H1 (cell line): ENCODE results near the gene MRPS9. TPM values are rescaled to one million over a fixed set of nuclear protein-coding genes. Genes with fewer than 3 reads are reported as not detected.
A peak's percentile ranks its signal among the peaks of the same experiment; 100 is the strongest.

Experiments used
- CTCF ChIA-PET: fragments of 300-600 bp; sonication (Branson Sonifier 250); formaldehyde crosslinking; loops from one replicate; lab custom pipeline; 2021; ENCODE audit not compliant: partially characterized antibody; lab: Charles Lee
- POLR2A ChIA-PET: fragments of 300-600 bp; sonication (Branson Sonifier 250); formaldehyde crosslinking; loops from one replicate; lab custom pipeline; 2021; ENCODE audit warnings: inconsistent platforms; ENCODE audit not compliant: partially characterized antibody; lab: Charles Lee
- DNase-seq, 2 experiments: peaks; one replicate each; pipeline versions ENCODE4 v3.0.0 to v3.0.0-alpha.2; 2010 to 2022; ENCODE audit warnings: low spot score in 2 of 2, low read depth in 1 of 2, mixed read lengths in 1 of 2
- FAIRE-seq: peaks from 2 replicates; lab custom pipeline; 2011; peaks lifted over from hg19 to GRCh38; lab: Jason Lieb, UNC
- H2AFZ ChIP-seq: 2 replicates; pipeline ENCODE4 v1.8.1; 2012; ENCODE audit warnings: low read length, inconsistent platforms
- H2AK5ac ChIP-seq: 2 replicates; pipeline ENCODE4 v1.6.1; 2013; ENCODE audit warnings: low read depth, low read length
- H2BK120ac ChIP-seq: replicated peaks from 2 replicates; pipeline ENCODE3; 2013; ENCODE audit warnings: low read depth, low read length, inconsistent platforms
- H2BK12ac ChIP-seq: 2 replicates; pipeline ENCODE4 v1.6.1; 2013; ENCODE audit warnings: low read depth, low read length
- H2BK15ac ChIP-seq: 2 replicates; pipeline ENCODE4 v1.6.1; 2013; ENCODE audit warnings: low read length
- H2BK20ac ChIP-seq: 2 replicates; pipeline ENCODE4 v1.6.1; 2013; ENCODE audit warnings: low read length
- H2BK5ac ChIP-seq: 2 replicates; pipeline ENCODE4 v1.6.1; 2013; ENCODE audit warnings: low read depth, low read length
- H3K14ac ChIP-seq: 2 replicates; pipeline ENCODE4 v1.6.1; 2013; ENCODE audit warnings: inconsistent platforms; ENCODE audit not compliant: insufficient read length
- H3K18ac ChIP-seq: 2 replicates; pipeline ENCODE4 v1.6.1; 2013; ENCODE audit warnings: low read length; ENCODE audit errors: extremely low read depth
- H3K23ac ChIP-seq: 2 replicates; pipeline ENCODE4 v1.6.1; 2013; ENCODE audit warnings: inconsistent platforms; ENCODE audit not compliant: insufficient read length
- H3K23me2 ChIP-seq: 2 replicates; pipeline ENCODE4 v1.6.1; 2013; ENCODE audit warnings: low read depth, low read length
- H3K27ac ChIP-seq: 2 replicates; pipeline ENCODE4 v1.6.1; 2011; ENCODE audit warnings: low read depth, low read length, inconsistent platforms
- H3K27me3 ChIP-seq, 4 experiments: replicated peaks in 1 of 4; 1 replicate in 1 of 4; 2 replicates in 3 of 4; pipeline versions ENCODE4 v1.6.1 to v1.8.1; 2011 to 2013; ENCODE audit warnings: low read length in 3 of 4, mild to moderate bottlenecking in 3 of 4, inconsistent platforms in 2 of 4, mixed read lengths in 2 of 4, moderate library complexity in 1 of 4; ENCODE audit not compliant: control insufficient read depth in 3 of 4, insufficient read depth in 3 of 4; ENCODE audit errors: extremely low read depth in 1 of 4
- H3K36me3 ChIP-seq, 4 experiments: 2 replicates each; pipeline versions ENCODE4 v1.6.1 to v1.8.1; 2011 to 2013; ENCODE audit warnings: mild to moderate bottlenecking in 4 of 4, low read length in 3 of 4, moderate library complexity in 2 of 4, control low read depth in 1 of 4, inconsistent platforms in 1 of 4; ENCODE audit not compliant: insufficient read depth in 4 of 4, control insufficient read depth in 2 of 4
- H3K4ac ChIP-seq: replicated peaks from 2 replicates; pipeline ENCODE3; 2013; ENCODE audit warnings: low read length, low read depth, mixed read lengths, inconsistent platforms; ENCODE audit not compliant: insufficient read length
- H3K4me1 ChIP-seq, 4 experiments: replicated peaks in 1 of 4; 1 replicate in 1 of 4; 2 replicates in 3 of 4; pipeline versions ENCODE4 v1.6.1 to v1.8.1; 2011 to 2013; ENCODE audit warnings: low read length in 3 of 4, inconsistent platforms in 2 of 4, mixed read lengths in 1 of 4; ENCODE audit not compliant: insufficient read depth in 4 of 4, control insufficient read depth in 3 of 4
- H3K4me2 ChIP-seq, 2 experiments: 2 replicates each; pipeline versions ENCODE4 v1.6.1 to v1.8.1; 2011 to 2013; ENCODE audit warnings: low read depth in 2 of 2, low read length in 2 of 2, control low read depth in 1 of 2, inconsistent platforms in 1 of 2, mild to moderate bottlenecking in 1 of 2; ENCODE audit not compliant: insufficient read depth in 1 of 2
- H3K4me3 ChIP-seq, 4 experiments: fragments of 200-600, 300-600 bp in 1 of 4; sonication (generic), shearing (Covaris generic), sonication (Bioruptor Twin) in 1 of 4; 2 replicates each; pipeline versions ENCODE4 v1.5.1 to v1.8.1; 2011 to 2016; ENCODE audit warnings: low read length in 4 of 4, low read depth in 3 of 4, control low read depth in 2 of 4, inconsistent platforms in 2 of 4, mild to moderate bottlenecking in 2 of 4, mixed read lengths in 1 of 4, moderate library complexity in 1 of 4; ENCODE audit not compliant: insufficient read depth in 2 of 4; ENCODE audit errors: extremely low read depth in 1 of 4
- H3K56ac ChIP-seq: replicated peaks from 2 replicates; pipeline ENCODE3; 2013; ENCODE audit warnings: low read depth, mild to moderate bottlenecking, mixed read lengths, low read length, inconsistent platforms; ENCODE audit not compliant: insufficient read length
- H3K79me1 ChIP-seq: 2 replicates; pipeline ENCODE4 v1.6.1; 2013; ENCODE audit warnings: low read depth, low read length, control low read depth
- H3K79me2 ChIP-seq, 2 experiments: 2 replicates each; pipeline versions ENCODE4 v1.6.1 to v1.8.1; 2012 to 2013; ENCODE audit warnings: low read length in 2 of 2, mild to moderate bottlenecking in 2 of 2, inconsistent platforms in 1 of 2; ENCODE audit not compliant: insufficient read depth in 2 of 2, control insufficient read depth in 1 of 2
- H3K9ac ChIP-seq, 4 experiments: replicated peaks in 1 of 4; 1 replicate in 1 of 4; 2 replicates in 3 of 4; pipeline versions ENCODE4 v1.6.1 to v1.8.1; 2011 to 2013; ENCODE audit warnings: low read depth in 3 of 4, low read length in 3 of 4, control low read depth in 2 of 4, mild to moderate bottlenecking in 2 of 4, moderate library complexity in 2 of 4, inconsistent platforms in 1 of 4; ENCODE audit errors: extremely low read depth in 1 of 4
- H3K9me3 ChIP-seq, 2 experiments: 2 replicates each; pipeline versions ENCODE4 v1.6.1 to v1.8.1; 2012 to 2013; ENCODE audit warnings: mild to moderate bottlenecking in 2 of 2, moderate library complexity in 2 of 2, control low read depth in 1 of 2, inconsistent platforms in 1 of 2, low read depth in 1 of 2, low read length in 1 of 2, mixed read lengths in 1 of 2; ENCODE audit not compliant: insufficient read depth in 2 of 2
- H4K20me1 ChIP-seq, 2 experiments: replicated peaks in 1 of 2; 2 replicates each; pipeline versions ENCODE3 to v1.8.1; 2011 to 2013; ENCODE audit warnings: inconsistent platforms in 2 of 2, low read length in 2 of 2, mild to moderate bottlenecking in 1 of 2; ENCODE audit not compliant: insufficient read depth in 2 of 2, control insufficient read depth in 1 of 2
- H4K5ac ChIP-seq: 2 replicates; pipeline ENCODE4 v1.6.1; 2013; ENCODE audit warnings: low read length, low read depth, mixed read lengths, inconsistent platforms; ENCODE audit not compliant: insufficient read length
- H4K8ac ChIP-seq: 2 replicates; pipeline ENCODE4 v1.8.0; 2013; ENCODE audit warnings: mild to moderate bottlenecking, moderate library complexity, low read length, inconsistent platforms; ENCODE audit not compliant: insufficient read depth; ENCODE audit errors: extremely low read depth
- H4K91ac ChIP-seq: replicated peaks from 2 replicates; pipeline ENCODE3; 2013; ENCODE audit warnings: low read length, mixed read lengths, inconsistent platforms; ENCODE audit not compliant: insufficient read length
- BACH1 ChIP-seq: IDR thresholded peaks from 2 replicates; pipeline ENCODE4 v1.6.1; 2012; ENCODE audit warnings: low read length, improper control_type of control experiment
- CTBP2 ChIP-seq: IDR thresholded peaks from 2 replicates; pipeline ENCODE4 v1.7.0; 2011; ENCODE audit warnings: borderline replicate concordance, mild to moderate bottlenecking, moderate library complexity, mixed read lengths, low read length; ENCODE audit not compliant: insufficient read depth, insufficient read length
- POU5F1 ChIP-seq: IDR thresholded peaks from 2 replicates; pipeline ENCODE4 v1.6.1; 2011; ENCODE audit warnings: low read depth, mild to moderate bottlenecking, low read length, moderate library complexity
- SIN3A ChIP-seq, 2 experiments: IDR thresholded peaks in 1 of 2; conservative IDR thresholded peaks in 1 of 2; 2 replicates each; pipeline ENCODE4 v1.6.1; 2011 to 2012; ENCODE audit warnings: low read length in 2 of 2, improper control_type of control experiment in 1 of 2, low read depth in 1 of 2, mild to moderate bottlenecking in 1 of 2
- TAF7 ChIP-seq: optimal IDR thresholded peaks from 2 replicates; pipeline ENCODE3; 2011; ENCODE audit warnings: low read depth, mild to moderate bottlenecking, inconsistent platforms, low read length, moderate library complexity, borderline replicate concordance
- WGBS, 2 experiments: shearing (Covaris generic) in 1 of 2; methylation state at CpG; one replicate each; pipeline versions ENCODE4 v1.1.6 to v1.1.7; 2013 to 2015; ENCODE audit warnings: low lambda C conversion rate in 2 of 2, mixed read lengths in 2 of 2, inconsistent platforms in 1 of 2, low coverage in 1 of 2, missing lambda C conversion rate in 1 of 2; ENCODE audit not compliant: insufficient replicate concordance in 2 of 2, insufficient coverage in 1 of 2, insufficient read length in 1 of 2; ENCODE audit errors: extremely low coverage in 1 of 2, missing lambda C conversion rate in 1 of 2; 5-methylcytosine and 5-hydroxymethylcytosine counted together
- polyA plus RNA-seq, 7 experiments: library from polyadenylated mRNA; depleted of rRNA in 3 of 7; stranded (reverse) in 5 of 7; unstranded in 2 of 7; fragments of >200 nt in 5 of 7; fragments of 200-250 nt in 2 of 7; gene quantifications; 1 replicate in 5 of 7; 2 replicates in 1 of 7; 4 replicates in 1 of 7; pipeline versions ENCODE4 v1.2.1 to v1.2.3, GENCODE V29; 2011 to 2013; ENCODE audit warnings: missing spikeins in 2 of 7, mixed read lengths in 2 of 7
- total RNA-seq: library from RNA; stranded (reverse); fragmentation: NEBNext Ultra II Directional; extraction: Animal tissue kit (Norgen Biotek cat#: 25700); gene quantifications from 2 replicates; pipeline ENCODE4 v1.2.1, GENCODE V29; 2021

MRPS9 gene
- total and polyA plus RNA-seq, 2 of the 8 experiments (the other 6 are each of a cell fraction or from before 2014, with no cell fraction given) = 36.2 to 71.0 TPM

- H3K27me3 ChIP-seq = no peaks in the 10 kb centered on the region
- H3K23ac ChIP-seq = no peak overlapping the region
- TF ChIP-seq CTBP2 (peak; percentile 54), BACH1 (0 out of 2 replicates have a peak, but pooled peaks have one; percentile 12), POU5F1 (no peak), TAF7 (no peak), SIN3A (conservative IDR thresholded peaks at IDR 0.05 in 1 of 2, IDR thresholded peaks at IDR 0.05 in 1 of 2; ENCODE audit: low read depth in 1 of 2, low read length in 2 of 2) (0 out of 4 replicates have a peak, but pooled peaks of 1 of the 2 experiments have one; percentile 38)
- no peaks in the 10 kb centered on the region for H3K23me2 ChIP-seq
- H3K9ac ChIP-seq = 0 out of 7 replicates have a peak overlapping the region, but pooled peaks of 1 of the 4 experiments have one; percentile 10
- no peaks in the 10 kb centered on the region for H3K9me3 ChIP-seq
- H3K18ac ChIP-seq = no peak overlapping the region
- H3K4me2 ChIP-seq = peak overlapping the region in 1 of 2 experiments; percentile 29; a peak in 2 of 4 replicates
- H2BK5ac ChIP-seq = no peak overlapping the region
- H3K4me1 ChIP-seq = peaks cover 4 to 7% (median 6%) of the 10 kb centered on the region in 4 experiments; a peak in 6 of 7 replicates
- H3K79me2 ChIP-seq = no peaks in the 10 kb centered on the region
- no peak overlapping the region for H3K14ac ChIP-seq
- H2AFZ ChIP-seq = no peak overlapping the region
- H3K56ac ChIP-seq = no peak overlapping the region
- ChIA-PET POLR2A (interaction anchor here (0.6 to 2.3 kb wide), 4 partner anchors 8 to 286 kb away, joined by 3 to 7 read pairs (median 4); partner anchors contain the start of gene MRPS9), CTCF (interaction anchor here (0.7 to 1.5 kb wide), 2 partner anchors 105 to 1691 kb away, joined by 3 to 5 read pairs; no protein-coding TSS in a partner anchor)
- peak in 1 of 2 experiments; percentile 9 for DNase-seq
- H3K4me3 ChIP-seq = no peak overlapping the region
- H2BK20ac ChIP-seq = no peak overlapping the region
- FAIRE-seq = no peak
- H3K79me1 ChIP-seq = no peaks in the 10 kb centered on the region; the same call in 1 of the 2 replicates
- 54% methylated on average over 20 of the region's 20 CpGs; no CpG with 5 or more reads in 1 of the 2 experiments for WGBS, 2 experiments
- no peak overlapping the region for H3K27ac ChIP-seq
- H2BK15ac ChIP-seq = no peak overlapping the region
- H3K36me3 ChIP-seq = peaks cover 0 to 3% (median 0%) of the 10 kb centered on the region in 4 experiments; a peak in 1 of 8 replicates
- H2BK120ac ChIP-seq = no peak overlapping the region
- no peak overlapping the region for H4K5ac ChIP-seq
- no peak overlapping the region for H2BK12ac ChIP-seq
- H4K91ac ChIP-seq = no peak overlapping the region
- no peak overlapping the region for H3K4ac ChIP-seq
- no peak overlapping the region for H4K8ac ChIP-seq
- H2AK5ac ChIP-seq = no peak overlapping the region
- peaks cover 2 to 8% of the 10 kb centered on the region in 2 experiments for H4K20me1 ChIP-seq
Observed at GRCh38 chr2:105081006-105081601, 43.2 kb downstream of the MRPS9 start.
